Liver (tissue), 9 donors: ENCODE measurements around the gene DNAJC27. TPM values are rescaled to one million over a fixed set of nuclear protein-coding genes. Genes with fewer than 3 reads are reported as not detected.

Experiments
- DNase-seq: peaks from one replicate; pipeline ENCODE4 v3.0.0-alpha.2; 2017; ENCODE audit warnings: low spot score
- H3K27ac ChIP-seq, 2 donors: one replicate each; pipeline ENCODE4 v1.7.0; 2013; ENCODE audit warnings: inconsistent platforms in 2 of 2, low read length in 2 of 2, control low read depth in 1 of 2, low read depth in 1 of 2, mild to moderate bottlenecking in 1 of 2
- H3K27me3 ChIP-seq, 4 donors: one replicate each; pipeline versions ENCODE4 v1.6.1 to v1.7.0; 2013; ENCODE audit warnings: low read length in 3 of 4, inconsistent platforms in 1 of 4, mild to moderate bottlenecking in 1 of 4, moderate library complexity in 1 of 4; ENCODE audit not compliant: control insufficient read depth in 4 of 4, insufficient read depth in 4 of 4
- H3K36me3 ChIP-seq, 4 donors: one replicate each; pipeline versions ENCODE4 v1.6.1 to v1.7.0; 2013; ENCODE audit warnings: low read length in 3 of 4, mild to moderate bottlenecking in 3 of 4, low read depth in 1 of 4, moderate library complexity in 1 of 4; ENCODE audit not compliant: control insufficient read depth in 4 of 4, insufficient read depth in 3 of 4
- H3K4me1 ChIP-seq, 4 donors: one replicate each; pipeline versions ENCODE4 v1.6.1 to v1.7.0; 2013; ENCODE audit warnings: low read length in 3 of 4, mild to moderate bottlenecking in 3 of 4, moderate library complexity in 1 of 4; ENCODE audit not compliant: control insufficient read depth in 4 of 4, insufficient read depth in 4 of 4
- H3K4me3 ChIP-seq, 3 donors: one replicate each; pipeline versions ENCODE4 v1.6.1 to v1.7.0; 2013; ENCODE audit warnings: low read length in 3 of 3, control low read depth in 1 of 3, low read depth in 1 of 3, mild to moderate bottlenecking in 1 of 3
- H3K9ac ChIP-seq, 2 donors: one replicate each; pipeline ENCODE4 v1.7.0; 2013; ENCODE audit warnings: low read length in 2 of 2, mild to moderate bottlenecking in 2 of 2, moderate library complexity in 2 of 2, control low read depth in 1 of 2, low read depth in 1 of 2
- H3K9me3 ChIP-seq, 4 donors: one replicate each; pipeline versions ENCODE4 v1.6.1 to v1.7.0; 2013; ENCODE audit warnings: low read length in 3 of 4; ENCODE audit not compliant: control insufficient read depth in 4 of 4
- ATF3 ChIP-seq: IDR thresholded peaks from 2 replicates; pipeline ENCODE4 v1.6.1; 2016; ENCODE audit warnings: antibody characterized with exemption
- CTCF ChIP-seq: fragments of 150-350 bp; IDR thresholded peaks from 2 replicates; pipeline ENCODE4 v1.5.1; 2017; ENCODE audit warnings: improper control_type of control experiment, low read depth, low read length; ENCODE audit not compliant: missing input control
- FOXA1 ChIP-seq: IDR thresholded peaks from 2 replicates; pipeline ENCODE4 v1.6.1; 2016; ENCODE audit warnings: antibody characterized with exemption
- FOXA2 ChIP-seq: IDR thresholded peaks from 2 replicates; pipeline ENCODE4 v1.6.1; 2016; ENCODE audit warnings: antibody characterized with exemption
- GABPA ChIP-seq, 2 donors: IDR thresholded peaks in 1 of 2; conservative IDR thresholded peaks in 1 of 2; 2 replicates each; pipeline ENCODE4 v1.6.1; 2016; ENCODE audit warnings: antibody characterized with exemption in 2 of 2, mild to moderate bottlenecking in 1 of 2, moderate library complexity in 1 of 2
- HNF4A ChIP-seq, 2 donors: conservative IDR thresholded peaks; 2 replicates each; pipeline ENCODE4 v1.6.1; 2016; ENCODE audit warnings: antibody characterized with exemption in 2 of 2, mild to moderate bottlenecking in 2 of 2
- HNF4G ChIP-seq: IDR thresholded peaks from 2 replicates; pipeline ENCODE4 v1.6.1; 2016; ENCODE audit warnings: antibody characterized with exemption
- JUND ChIP-seq, 2 donors: IDR thresholded peaks; 2 replicates each; pipeline ENCODE4 v1.6.1; 2016; ENCODE audit warnings: antibody characterized with exemption in 2 of 2
- NR2F2 ChIP-seq: IDR thresholded peaks from 2 replicates; pipeline ENCODE4 v1.6.1; 2016; ENCODE audit warnings: antibody characterized with exemption
- RAD21 ChIP-seq, 2 donors: IDR thresholded peaks; 2 replicates each; pipeline ENCODE4 v1.6.1; 2016; ENCODE audit warnings: antibody characterized with exemption in 2 of 2, mild to moderate bottlenecking in 2 of 2
- TAF1 ChIP-seq: conservative IDR thresholded peaks from 2 replicates; pipeline ENCODE4 v1.6.1; 2016; ENCODE audit warnings: antibody characterized with exemption, mild to moderate bottlenecking
- WGBS: extraction: QIAGEN DNeasy Blood & Tissue Kit; methylation state at CpG from one replicate; pipeline ENCODE4 v1.1.7; 2013; 5-methylcytosine and 5-hydroxymethylcytosine counted together
- polyA plus RNA-seq, 2 donors: library from polyadenylated mRNA; stranded (reverse) in 1 of 2; unstranded in 1 of 2; fragments of 200-250 nt in 1 of 2; fragments of >200 nt in 1 of 2; fragmentation: Nextera tagmentation in 1 of 2; extraction: Ambion mirVana in 1 of 2; gene quantifications; one replicate each; pipeline versions ENCODE4 v1.2.1 to v1.2.3, GENCODE V29; 2013 to 2015
- total RNA-seq, 2 donors: library from RNA; depleted of rRNA; stranded (reverse); fragments of >200 nt; gene quantifications; one replicate each; pipeline ENCODE4 v1.2.3, GENCODE V29; 2014
- TF ChIP-seq, protein P1 (sequence below): IDR thresholded peaks from 2 replicates; pipeline ENCODE4 v1.6.1; 2016; ENCODE audit warnings: antibody characterized with exemption, mild to moderate bottlenecking
- TF ChIP-seq, protein P2 (sequence below): IDR thresholded peaks from 2 replicates; pipeline ENCODE4 v1.6.1; 2016; ENCODE audit warnings: antibody characterized with exemption
- donor health status: healthy.
- donor health status: healthy.
- donor health status: healthy.
- donor health status: healthy.
- donor health status: healthy.

The DNAJC27 gene
- total and polyA plus RNA-seq, 4 donors: 0.95 to 5.1 (median 3.1) TPM

DNA sequence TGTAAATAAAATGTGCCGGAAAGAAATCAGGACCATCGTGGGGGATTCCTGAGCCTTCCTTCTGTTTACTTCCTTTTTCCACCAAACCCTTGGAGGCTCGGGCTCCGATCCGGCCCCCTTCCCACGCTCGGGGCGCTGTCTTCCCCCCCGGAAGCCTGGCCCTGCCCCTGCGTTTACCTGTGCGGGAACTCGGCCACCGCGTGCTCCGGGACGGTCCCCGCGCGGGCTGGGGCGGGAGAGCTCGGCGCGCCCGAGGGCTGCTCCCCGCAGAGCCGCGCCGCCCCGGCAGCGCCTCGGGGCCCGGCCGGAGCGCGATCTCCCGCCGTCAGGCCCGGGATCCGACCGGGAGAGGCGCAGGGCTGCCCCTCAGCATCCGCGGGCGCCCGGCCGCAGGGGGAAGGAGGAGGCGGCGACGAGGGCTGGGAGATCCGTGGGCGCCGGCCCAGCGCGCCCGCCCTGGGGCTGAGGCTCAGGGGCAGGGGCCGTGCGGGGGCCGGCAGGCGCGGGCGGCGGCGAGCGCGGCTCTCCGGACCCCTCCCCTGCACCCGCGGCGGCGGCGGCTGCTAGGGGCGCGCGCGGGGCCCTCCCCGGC lies 52.2 kb downstream of the DNAJC27 start:
- peak overlapping the region in 1 of 2 donors; percentile 18 for H3K27ac ChIP-seq
- H3K36me3 ChIP-seq: no peaks in the 10 kb centered on the region
- H3K9ac ChIP-seq: no peak overlapping the region
- WGBS: 3% methylated on average over 76 of the region's 76 CpGs
- H3K4me3 ChIP-seq: peak overlapping the region in 2 of 3 donors; percentile 35 to 73
- no peak for DNase-seq
- TF ChIP-seq JUND (IDR thresholded peaks at IDR 0.05): no peak
- TF ChIP-seq NR2F2: no peak
- TF ChIP-seq TAF1: no peak
- no peak for TF ChIP-seq HNF4A (conservative IDR thresholded peaks at IDR 0.05)
- TF ChIP-seq HNF4G: no peak
- TF ChIP-seq, protein P1, sequence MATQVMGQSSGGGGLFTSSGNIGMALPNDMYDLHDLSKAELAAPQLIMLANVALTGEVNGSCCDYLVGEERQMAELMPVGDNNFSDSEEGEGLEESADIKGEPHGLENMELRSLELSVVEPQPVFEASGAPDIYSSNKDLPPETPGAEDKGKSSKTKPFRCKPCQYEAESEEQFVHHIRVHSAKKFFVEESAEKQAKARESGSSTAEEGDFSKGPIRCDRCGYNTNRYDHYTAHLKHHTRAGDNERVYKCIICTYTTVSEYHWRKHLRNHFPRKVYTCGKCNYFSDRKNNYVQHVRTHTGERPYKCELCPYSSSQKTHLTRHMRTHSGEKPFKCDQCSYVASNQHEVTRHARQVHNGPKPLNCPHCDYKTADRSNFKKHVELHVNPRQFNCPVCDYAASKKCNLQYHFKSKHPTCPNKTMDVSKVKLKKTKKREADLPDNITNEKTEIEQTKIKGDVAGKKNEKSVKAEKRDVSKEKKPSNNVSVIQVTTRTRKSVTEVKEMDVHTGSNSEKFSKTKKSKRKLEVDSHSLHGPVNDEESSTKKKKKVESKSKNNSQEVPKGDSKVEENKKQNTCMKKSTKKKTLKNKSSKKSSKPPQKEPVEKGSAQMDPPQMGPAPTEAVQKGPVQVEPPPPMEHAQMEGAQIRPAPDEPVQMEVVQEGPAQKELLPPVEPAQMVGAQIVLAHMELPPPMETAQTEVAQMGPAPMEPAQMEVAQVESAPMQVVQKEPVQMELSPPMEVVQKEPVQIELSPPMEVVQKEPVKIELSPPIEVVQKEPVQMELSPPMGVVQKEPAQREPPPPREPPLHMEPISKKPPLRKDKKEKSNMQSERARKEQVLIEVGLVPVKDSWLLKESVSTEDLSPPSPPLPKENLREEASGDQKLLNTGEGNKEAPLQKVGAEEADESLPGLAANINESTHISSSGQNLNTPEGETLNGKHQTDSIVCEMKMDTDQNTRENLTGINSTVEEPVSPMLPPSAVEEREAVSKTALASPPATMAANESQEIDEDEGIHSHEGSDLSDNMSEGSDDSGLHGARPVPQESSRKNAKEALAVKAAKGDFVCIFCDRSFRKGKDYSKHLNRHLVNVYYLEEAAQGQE: no peak
- TF ChIP-seq CTCF: no peak
- H3K27me3 ChIP-seq: peaks cover 0 to 3% (median 0%) of the 10 kb centered on the region in 4 donors
- no peaks in the 10 kb centered on the region for H3K9me3 ChIP-seq
- peaks cover 0 to 13% (median 7%) of the 10 kb centered on the region in 4 donors for H3K4me1 ChIP-seq

GRCh38 chr2:24919037-24919505 lies 52.7 kb downstream of the DNAJC27 start:
- Histone ChIP-seq H3K27me3 (peaks cover 0 to 3% (median 0%) of the 10 kb centered on the region in 4 donors), H3K36me3 (no peaks in the 10 kb centered on the region), H3K9ac (no peak overlapping the region), H3K4me3 (peak overlapping the region in 2 of 3 donors; percentile 35 to 73), H3K27ac (peak overlapping the region in 1 of 2 donors; percentile 18), H3K9me3 (no peaks in the 10 kb centered on the region), H3K4me1 (peaks cover 0 to 13% (median 7%) of the 10 kb centered on the region in 4 donors)
- WGBS: 51% methylated on average over 13 of the region's 13 CpGs
- no peak for TF ChIP-seq FOXA1
- no peak for TF ChIP-seq ATF3
- TF ChIP-seq, protein P1: no peak
- TF ChIP-seq CTCF: no peak
- TF ChIP-seq TAF1: no peak
- no peak for TF ChIP-seq GABPA (IDR thresholded peaks at IDR 0.05 in 1 of 2, conservative IDR thresholded peaks at IDR 0.05 in 1 of 2)
- TF ChIP-seq, protein P2, sequence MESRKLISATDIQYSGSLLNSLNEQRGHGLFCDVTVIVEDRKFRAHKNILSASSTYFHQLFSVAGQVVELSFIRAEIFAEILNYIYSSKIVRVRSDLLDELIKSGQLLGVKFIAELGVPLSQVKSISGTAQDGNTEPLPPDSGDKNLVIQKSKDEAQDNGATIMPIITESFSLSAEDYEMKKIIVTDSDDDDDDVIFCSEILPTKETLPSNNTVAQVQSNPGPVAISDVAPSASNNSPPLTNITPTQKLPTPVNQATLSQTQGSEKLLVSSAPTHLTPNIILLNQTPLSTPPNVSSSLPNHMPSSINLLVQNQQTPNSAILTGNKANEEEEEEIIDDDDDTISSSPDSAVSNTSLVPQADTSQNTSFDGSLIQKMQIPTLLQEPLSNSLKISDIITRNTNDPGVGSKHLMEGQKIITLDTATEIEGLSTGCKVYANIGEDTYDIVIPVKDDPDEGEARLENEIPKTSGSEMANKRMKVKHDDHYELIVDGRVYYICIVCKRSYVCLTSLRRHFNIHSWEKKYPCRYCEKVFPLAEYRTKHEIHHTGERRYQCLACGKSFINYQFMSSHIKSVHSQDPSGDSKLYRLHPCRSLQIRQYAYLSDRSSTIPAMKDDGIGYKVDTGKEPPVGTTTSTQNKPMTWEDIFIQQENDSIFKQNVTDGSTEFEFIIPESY: no peak
- no peak for TF ChIP-seq FOXA2
- TF ChIP-seq RAD21 (IDR thresholded peaks at IDR 0.05): no peak
- DNase-seq: no peak
